Measurements from ENCODE around the gene SEPHS2. TPM values are rescaled to one million over a fixed set of nuclear protein-coding genes. Genes with fewer than 3 reads are reported as not detected.
"Not testable (repeated sequence)": the region's sequence is repeated elsewhere in the genome, so short reads cannot be mapped to it uniquely, and the experiment has no call there.

The SEPHS2 gene
- total RNA-seq, 1 donor from 2014 or later: 16.4 TPM

DNA sequence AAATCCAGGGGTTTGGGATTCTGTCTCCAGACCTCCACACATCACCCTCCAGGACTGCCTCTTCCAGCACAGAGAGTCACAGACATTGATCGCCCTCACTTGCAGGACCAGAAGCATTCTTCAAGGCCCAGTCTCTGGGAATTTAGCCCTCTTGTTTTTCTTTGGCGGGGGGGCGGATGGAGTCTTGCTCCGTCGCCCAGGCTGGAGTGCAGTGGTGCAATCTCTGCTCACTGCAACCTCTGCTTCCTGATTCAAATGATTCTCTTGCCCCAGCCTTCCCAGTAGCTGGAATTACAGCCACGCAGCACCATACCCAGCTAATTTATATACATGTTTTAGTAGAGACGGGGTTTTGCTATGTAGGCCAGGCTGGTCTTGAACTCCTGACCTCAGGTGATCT is 18.4 kb upstream of the SEPHS2 start:
- DNase-seq: no peak

DNA sequence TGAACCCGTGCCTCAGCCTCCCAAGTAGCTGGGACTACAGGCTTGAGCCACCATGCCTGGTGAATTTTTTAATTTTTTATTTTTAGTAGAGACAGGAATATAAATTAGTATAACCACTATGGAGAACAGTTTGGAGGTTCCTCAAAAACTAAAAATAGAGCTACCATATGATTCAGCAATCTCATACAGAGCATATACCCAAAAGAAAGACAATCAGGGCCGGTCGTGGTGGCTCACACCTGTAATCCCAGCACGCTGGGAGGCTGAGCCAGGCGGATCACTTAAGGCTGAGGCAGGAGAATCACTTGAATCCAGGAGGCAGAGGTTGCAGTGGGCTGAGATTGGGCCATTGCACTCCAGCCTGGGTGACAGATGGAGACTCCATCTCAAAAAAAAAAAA is 15.8 kb upstream of the SEPHS2 start:
- not testable (repeated sequence) for DNase-seq

DNA sequence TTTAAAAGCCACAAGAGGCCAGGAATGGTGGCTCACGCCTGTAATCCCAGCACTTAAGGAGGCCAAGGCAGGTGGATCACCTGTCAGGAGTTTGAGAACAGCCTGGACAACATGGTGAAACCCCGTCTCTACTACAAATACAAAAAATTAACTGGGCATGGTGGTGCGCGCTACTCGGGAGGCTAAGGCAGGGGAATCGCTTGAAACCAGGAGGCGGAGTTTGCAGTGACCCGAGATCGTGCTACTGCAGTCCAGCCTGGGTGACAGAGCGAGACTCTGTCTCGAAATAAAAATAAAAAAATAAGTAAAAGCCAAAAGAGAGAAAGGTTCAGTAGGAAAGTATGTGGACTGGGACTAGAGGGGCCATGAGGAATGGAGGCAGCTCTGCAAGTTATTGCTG is 13.8 kb upstream of the SEPHS2 start:
- no peak for DNase-seq

DNA sequence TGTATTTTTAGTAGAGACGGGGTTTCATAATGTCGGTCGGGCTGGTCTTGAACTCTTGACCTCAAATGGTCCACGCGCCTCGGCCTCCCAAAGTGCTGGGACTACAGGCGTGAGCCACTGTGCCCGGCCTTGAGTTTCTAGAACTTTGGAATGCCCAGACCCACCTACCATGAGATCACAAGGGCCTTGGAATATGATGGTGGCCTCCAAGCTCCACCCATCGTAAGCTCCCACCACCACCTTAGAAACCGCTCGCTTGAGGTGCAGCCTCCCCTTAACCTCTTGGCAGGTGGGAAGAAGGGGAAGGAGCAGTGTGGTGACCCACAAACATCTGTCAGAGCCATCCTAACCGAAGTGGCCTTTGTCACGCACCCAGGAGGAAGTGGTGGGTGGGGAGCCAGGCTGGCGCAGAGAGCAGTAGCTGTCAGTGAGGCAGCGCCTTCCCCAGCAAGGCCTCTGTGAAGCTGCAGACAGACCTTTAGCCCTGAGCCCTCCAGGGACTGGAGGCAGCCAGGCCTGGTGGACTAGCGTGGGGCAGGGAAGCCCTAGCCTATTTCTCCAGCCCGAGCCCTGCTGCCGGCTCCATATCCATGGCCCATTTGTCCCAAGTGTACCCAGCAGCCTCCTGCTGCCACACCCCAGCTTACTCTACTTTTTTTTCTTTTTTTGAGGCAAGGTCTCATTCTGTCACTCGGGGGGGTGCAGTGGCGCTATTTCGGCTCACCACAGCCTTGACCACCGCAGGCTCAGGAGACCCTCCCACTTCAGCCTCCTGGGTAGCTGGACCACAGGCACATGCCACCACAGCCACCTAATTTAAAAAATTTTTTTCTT is 13.1 kb upstream of the SEPHS2 start:
- no peak for DNase-seq

DNA sequence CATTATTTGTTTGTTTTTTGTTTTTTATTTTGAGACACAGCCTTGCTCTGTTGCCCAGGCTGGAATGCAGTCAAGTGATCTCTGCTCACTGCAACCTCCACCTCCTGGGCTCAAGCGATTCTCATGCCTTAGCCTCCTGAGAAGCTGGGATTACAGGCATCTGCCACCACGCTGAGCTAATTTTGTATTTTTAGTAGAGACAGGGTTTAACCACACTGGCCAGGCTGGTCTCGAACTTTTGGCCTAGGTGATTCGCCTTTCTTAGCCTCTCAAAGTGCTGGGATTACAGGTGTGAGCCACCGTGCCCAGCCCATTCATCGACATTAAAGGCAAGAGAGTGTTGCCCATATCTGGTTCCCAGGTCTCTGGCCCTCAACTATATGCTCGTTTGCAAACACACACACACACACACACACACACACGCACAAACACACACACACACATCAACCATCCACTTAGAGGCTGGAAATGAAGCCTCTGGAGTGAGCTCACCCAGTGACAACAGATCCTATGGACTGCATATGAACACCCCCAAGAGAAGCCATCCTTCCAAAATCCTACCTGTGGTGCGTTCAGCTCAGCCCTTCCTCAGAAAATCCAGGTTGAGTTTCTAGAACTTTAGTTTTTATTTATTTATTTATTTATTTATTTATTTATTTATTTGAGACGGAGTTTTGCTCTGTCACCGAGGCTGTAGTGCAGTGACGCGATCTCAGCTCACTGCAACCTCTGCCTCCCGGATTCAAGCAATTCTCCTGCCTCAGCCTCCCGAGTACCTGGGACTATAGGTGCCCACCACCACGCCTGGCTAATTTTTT is 12.3 kb upstream of the SEPHS2 start:
- no peak for DNase-seq

DNA sequence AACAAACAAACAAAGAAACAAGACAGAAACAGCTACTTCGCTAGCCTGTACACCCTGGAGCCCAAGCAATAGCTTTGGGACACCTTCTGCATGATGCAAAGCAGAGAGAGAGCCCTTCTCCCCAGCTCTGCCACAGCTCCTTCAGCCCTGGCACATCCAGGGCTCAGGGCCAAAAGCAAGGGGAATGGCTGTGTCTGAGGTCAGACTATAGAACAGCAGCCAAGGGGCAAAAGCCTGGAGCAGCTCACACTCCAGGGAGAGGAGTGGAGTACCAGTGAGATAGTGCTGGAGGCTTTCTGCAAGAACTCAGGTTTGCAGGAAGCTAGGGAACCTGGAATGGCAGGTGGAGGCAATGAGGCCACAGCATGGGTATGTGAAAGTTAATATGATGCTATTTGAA is 11.6 kb upstream of the SEPHS2 start:
- DNase-seq: no peak

DNA sequence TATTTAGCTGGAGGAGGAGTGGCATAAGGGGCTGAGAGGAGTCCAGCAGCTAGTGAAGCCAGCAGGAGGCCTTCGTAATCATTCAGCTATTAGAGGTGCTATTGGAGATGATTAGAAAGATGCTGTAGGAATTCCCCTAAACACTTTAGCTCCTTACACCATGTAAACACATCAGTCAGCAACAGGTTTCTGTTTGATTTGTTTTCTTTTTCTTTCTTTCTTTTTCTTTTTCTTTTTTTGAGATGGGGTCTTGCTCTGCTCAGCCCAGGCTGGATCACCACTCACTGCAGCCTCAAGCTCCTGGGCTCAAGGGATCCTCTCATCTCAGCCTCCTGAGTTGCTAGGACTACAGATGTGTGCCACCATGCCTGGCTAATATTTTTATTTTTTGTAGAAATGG is 10.6 kb upstream of the SEPHS2 start:
- DNase-seq: no peak

DNA sequence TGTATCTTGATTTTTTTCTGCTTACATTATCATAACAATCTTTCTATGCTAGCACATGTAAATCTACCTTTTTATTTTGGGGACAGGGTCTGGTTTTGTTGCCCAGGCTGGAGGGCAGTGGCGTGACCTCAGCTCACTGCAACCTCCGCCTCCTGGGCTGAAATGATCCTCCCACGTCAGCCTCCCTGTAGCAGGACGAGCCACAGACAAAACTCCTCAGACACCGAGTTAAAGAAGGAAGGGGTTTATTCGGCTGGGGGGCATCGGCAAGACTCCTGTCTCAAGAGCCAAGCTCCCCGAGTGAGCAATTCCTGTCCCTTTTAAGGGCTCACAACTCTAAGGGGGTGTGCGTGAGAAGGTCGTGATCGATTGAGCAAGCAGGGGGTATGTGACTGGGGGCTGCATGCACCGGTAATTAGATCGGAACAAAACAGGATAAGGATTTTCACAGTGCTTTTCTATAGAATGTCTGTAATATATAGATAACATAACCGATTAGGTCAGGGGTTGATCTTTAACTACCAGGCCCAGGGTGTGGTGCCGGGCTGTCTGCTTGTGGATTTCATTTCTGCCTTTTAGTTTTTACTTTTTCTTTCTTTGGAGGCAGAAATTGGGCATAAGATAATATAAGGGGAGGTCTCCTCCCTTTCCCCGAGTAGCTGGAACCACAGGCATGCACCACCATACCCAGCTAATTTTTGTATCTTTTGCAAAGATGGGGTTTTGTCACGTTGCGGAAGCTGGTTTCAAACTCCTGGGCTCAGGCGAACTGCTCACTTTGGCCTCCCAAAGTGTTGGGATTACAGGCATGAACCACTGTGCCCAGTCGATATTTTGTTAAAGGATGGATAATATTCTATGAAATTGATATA is 7.3 kb upstream of the SEPHS2 start:
- not testable (repeated sequence) for DNase-seq

DNA sequence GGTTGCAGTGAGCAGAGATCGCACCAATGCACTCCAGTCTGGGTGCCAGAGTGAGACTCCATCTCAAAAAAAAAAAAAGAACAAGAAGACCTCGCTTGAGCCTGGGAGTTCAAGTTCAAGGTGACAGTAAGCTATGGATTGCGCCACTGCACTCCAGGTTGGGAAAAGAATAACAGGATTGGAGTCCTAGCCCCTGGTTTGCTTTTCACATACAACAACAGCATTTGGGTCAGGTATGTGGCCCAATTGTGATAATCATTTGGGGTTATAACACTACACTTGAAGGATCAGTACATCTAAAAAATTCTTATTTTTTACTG is 3.4 kb upstream of the SEPHS2 start:
- no peak for DNase-seq

DNA sequence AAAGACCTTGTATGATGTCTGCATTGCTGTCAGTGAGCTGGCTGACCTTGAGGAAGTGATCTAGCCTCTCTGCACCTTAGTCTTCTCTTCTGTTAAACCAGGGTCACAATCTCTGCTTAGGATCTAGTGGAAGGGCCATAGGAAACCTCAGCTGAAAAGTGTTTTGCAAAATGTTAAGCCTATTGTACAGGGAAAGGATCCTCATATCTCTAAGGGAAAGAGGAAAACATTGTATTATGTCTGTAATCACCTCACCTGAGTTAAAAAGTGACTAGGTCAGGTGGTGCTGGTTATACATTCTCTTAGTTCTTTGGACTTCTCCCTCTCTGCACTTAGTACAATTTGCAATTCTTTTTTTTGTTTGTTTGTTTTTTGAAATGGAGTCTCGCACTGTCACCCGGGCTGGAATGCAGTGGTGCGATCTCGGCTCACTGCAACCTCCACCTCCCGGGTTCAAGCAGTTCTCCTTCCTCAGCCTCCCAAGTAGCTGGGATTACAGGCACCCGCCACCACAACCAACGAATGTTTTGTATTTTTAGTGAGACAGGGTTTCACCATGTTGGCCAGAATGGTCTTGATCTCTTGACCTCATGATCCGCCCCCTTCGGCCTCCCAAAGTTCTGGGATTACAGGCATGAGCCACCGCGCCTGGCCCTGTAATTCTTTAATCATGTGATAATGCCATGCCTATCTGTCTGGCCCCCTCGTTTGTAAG is 2.0 kb upstream of the SEPHS2 start:
- no peak for DNase-seq

DNA sequence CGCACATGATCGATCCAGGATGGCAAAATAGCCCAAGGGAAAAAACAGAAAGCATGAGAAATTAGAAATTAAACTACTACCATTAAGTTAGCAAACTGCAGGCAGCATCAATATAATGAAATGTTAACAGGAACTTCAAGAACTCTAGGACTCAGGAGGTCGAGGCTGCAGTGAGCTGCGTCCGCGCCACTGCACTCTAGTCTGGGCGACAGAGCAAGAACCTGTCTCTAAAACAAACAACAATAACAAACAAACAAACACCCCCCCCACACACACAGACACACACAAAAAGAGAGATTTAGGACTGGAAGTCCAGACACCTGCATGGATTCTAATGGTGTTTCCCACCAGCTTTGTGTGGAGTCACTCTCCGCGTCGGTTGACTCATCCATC is 525 bp upstream of the SEPHS2 start:
- DNase-seq: no peak

DNA sequence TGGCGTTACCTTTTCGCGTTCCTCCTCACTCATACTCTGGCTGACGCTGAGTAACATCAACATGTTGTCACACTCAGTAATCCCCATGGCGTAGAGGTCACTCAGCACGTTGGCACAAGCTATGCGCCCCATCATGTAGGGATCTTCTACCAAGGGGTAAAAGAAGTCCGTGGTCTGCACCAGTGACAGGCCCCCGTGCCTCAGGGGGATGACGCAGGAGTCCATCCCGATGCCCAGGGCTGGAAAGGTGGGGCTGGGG is 596 bp downstream of the SEPHS2 start:
- DNase-seq: no peak

DNA sequence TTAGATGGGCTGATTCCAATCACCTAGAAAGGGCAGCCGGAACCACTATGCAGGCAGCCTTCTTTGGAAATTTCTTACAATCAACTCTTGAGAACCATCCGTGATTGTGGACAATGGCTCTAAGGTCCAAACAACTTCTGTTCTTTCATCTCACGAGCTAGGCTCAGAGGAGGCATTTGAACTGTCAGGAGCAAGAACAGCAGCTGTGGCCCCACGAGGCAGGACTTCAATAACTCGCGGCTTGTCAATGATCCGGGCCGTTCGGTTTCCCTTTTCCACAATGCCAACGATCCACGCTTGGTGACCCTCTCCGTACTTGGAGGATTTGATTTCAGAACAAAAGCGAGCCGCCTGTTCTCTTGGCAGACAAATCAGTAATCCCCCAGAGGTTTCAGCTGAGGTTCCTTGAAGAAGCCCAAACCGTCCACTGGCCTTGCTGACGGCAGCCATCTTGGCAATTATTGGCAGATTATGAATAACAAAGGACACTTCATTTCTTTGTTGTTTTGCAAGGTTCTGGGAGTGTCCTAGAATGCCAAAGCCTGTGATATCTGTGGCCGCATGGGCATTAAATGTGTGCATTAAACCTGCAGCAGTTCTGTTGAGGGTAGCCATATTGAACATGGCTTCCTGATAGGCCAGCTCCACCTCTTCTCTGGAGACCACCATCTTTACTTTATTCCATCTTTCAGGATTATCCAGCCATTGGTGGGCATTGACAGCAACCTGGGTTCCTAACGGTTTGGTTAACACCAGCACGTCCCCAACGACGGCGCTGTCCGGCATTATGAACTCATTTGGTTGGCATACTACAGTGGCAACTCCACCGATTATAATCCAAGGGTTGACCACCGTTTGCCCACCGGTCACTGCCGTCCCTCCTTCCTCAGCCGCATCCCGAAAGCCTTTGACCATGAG is 1.2 kb downstream of the SEPHS2 start:
- no peak for DNase-seq

DNA sequence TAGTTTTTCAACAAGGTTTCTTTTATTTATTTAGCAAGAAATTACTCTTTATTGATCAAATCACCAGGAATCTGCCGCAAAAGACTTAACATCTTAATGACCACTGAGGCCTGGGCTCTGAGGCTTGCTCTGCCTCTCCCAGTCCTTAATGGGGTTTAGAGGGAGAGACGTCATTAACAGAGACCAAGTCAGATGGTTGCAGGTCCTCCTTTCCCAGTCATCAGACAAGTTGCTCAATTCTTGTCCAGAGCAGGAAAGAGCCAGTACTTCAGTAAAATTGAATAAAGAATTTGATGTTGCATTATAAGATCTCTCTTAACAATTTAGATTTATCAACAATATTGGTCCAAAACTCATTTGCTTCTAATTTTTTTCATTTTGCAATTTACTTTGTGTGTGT is 2.0 kb downstream of the SEPHS2 start:
- DNase-seq: no peak

DNA sequence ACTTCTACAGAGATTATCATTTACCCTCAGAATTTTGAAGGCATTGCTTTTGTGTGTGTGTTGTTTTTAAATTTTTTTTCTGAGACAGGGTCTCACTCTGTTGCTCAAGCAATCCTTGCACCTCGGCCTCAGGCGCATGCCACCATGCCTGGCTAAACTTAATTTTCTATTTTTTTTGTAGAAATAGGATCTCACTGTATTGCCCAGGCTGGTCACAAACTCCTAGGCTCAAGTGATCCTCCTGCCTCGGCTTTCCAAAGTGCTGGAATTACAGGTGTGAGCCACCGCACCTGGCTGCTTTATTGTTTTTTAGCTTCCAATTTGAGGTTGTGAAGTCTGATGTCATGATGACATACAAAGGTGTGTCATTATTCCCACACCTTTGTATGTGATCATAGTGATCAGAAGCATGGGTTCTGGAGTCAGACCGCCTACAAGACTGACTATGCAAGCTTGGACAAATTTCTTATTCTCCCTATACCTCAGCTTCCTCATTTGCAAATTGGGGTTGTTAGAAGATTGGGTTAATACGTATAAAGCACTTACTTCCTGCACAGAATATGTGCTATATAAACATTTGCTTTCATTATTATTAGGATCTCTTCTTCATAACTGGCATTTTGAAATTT is 5.8 kb downstream of the SEPHS2 start:
- no peak for DNase-seq

DNA sequence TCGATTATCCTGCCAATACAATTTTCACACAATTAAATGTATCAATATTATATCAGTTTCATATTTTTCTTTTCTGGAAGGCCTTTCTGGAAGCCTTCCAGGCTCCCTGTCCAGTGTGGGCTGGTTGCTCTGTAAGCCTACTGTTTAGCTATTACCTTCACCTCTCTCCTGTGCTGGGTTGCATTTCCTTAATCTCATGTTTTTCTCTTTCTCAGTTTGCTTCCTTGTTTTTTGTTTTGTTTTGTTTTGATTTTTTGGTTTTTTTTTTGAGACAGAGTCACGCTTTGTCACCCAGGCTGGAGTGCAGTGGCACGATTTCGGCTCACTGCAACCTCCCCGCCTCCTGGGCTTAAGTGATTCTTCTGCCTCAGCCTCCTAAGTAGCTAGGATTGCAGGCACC is 6.8 kb downstream of the SEPHS2 start:
- no peak for DNase-seq

DNA sequence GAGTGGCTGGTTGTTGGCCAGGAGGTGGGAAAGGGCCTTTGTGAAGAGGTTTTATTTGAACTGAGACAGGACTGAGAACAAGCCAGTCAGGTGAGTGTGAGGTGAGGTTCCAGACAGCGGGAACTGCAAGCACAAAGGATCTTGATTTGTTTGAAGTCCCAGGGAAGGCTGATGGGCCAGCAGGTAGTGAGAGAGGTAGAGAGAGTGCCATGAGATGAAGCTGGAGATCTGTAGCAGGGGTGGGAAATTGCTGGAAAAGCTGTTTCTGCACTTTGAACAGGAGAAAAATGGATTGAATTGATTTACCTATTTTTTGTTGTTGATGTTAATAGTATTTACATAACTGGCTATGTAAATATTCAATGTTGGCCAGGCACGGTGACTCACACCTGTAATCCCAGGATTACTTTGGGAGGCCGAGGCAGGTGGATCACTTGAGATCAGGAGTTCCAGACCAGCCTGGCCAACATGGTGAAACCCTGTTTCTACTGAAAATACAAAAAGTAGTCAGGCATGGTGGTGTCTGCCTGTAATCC is 8.1 kb downstream of the SEPHS2 start:
- no peak for DNase-seq

DNA sequence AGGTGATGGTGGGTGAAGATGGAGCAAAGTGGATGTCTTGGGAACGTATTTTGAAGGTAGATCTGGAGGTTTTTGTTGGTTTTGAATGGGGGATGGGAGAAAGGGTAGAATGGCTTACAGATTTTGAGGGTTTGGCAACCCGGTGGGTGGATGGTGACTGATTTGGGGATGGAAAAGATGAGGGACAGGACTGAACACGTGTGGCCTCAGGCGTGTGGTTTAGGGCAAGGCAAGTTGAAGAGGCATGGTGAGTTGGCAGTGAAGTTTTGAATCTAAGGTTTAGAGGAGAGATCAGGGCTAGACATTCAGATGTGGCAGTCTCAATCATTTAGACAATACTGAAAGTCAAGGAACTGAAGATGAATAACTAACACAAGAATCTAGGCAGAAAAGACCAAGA is 10.8 kb downstream of the SEPHS2 start:
- DNase-seq: no peak

DNA sequence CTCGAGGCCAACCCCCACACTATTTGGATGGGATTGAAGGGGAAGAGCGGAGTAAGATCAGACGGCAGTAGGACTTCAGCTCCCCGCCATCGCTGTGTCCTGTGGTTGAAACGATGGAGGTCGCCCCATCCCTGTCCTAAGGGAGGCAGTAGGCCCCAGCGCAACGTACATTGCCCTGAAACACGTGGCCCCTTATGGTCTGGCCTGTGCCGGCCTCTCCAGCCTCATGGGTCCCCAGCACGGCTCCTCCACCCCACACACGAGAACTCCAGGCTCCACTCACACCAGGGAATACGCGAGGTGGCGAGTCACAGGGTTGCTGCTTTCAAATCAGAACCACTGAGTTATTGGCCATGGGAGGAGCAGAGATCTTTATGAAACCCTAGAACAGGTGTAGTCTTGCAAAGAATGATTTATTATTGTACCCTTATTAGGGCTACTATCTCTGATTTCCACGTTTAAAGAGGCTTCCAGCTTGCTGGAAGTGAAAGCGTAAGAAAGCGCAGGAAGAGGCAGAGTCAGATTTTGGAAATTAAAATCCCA is 15.2 kb downstream of the SEPHS2 start:
- DNase-seq: no peak

DNA sequence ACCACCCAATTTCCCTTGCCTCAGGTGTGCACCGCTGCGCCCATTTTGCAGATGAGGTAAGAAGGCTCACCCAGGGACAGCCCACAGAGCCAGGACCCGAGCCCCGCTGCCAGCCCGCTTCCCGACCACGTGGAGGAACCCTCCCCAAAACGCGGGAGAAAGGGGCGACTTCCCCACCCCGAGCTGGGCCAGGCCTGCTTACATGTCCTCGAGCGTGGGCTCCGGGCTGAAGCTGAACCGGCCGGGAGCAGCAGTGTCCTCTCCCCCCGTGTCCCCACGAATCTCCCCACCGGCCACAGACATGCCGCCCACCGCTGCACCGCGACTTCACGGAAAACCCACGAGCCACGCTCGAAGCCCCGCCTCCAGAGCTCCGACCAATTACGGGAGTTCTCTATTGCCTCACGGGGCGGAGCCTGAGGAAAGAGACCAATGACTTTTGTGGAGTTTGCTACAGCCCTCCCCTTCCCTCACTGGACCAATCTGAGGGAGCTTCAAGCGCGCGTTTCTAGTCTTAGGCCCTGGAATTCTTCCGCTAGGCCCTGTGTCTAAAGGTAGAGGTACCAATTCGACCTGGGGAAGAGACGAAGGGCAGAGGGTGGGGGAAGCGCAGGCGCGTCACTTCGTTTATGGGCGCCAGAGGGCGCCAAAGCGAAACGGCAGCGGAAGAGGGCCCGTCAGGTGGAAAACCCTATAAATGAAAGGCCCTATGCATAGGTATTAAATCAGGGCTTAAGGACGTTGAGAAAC is 15.8 kb downstream of the SEPHS2 start, which contains the start of gene DCTPP1:
DCTPP1 (minus strand) TSS at position 353 of the 750 bp plus-strand sequence; CDS start at position 303, 50 bp downstream.
- DNase-seq: peak; percentile 99
